RWPE2 (cell line): Measurements from ENCODE around the gene SDCCAG8.

Source experiments
- ATAC-seq: fragments of 200-7000 bp; cut with Tn5 transposase; 3 replicates; pipeline ENCODE4 v1.9.1; 2021; ENCODE audit warnings: low read depth
- DNase-seq: peaks from one replicate; pipeline ENCODE4 v3.0.0-alpha.2; 2020; ENCODE audit warnings: low spot score
- H3K27ac ChIP-seq: fragments of 450-650 bp; 2 replicates; pipeline ENCODE4 v1.5.1; 2017; ENCODE audit warnings: mild to moderate bottlenecking; ENCODE audit not compliant: poor library complexity, severe bottlenecking
- H3K27me3 ChIP-seq: fragments of 250-450 bp; sonication (Bioruptor Pico); 2 replicates; pipeline ENCODE4 v1.5.1; 2021; ENCODE audit warnings: mild to moderate bottlenecking, moderate library complexity; ENCODE audit not compliant: insufficient read depth, poor library complexity, severe bottlenecking
- H3K36me3 ChIP-seq: fragments of 250-450 bp; sonication (Bioruptor Pico); 2 replicates; pipeline ENCODE4 v1.5.1; 2020; ENCODE audit warnings: low read depth, mild to moderate bottlenecking, moderate library complexity
- H3K4me1 ChIP-seq: fragments of 250-450 bp; sonication (Bioruptor Pico); 2 replicates; pipeline ENCODE4 v1.5.1; 2021; ENCODE audit warnings: mild to moderate bottlenecking, moderate library complexity; ENCODE audit not compliant: insufficient read depth, poor library complexity, severe bottlenecking
- H3K4me3 ChIP-seq: fragments of 250-450 bp; sonication (Bioruptor Pico); 2 replicates; pipeline ENCODE4 v1.5.1; 2021; ENCODE audit warnings: mild to moderate bottlenecking, moderate library complexity; ENCODE audit not compliant: severe bottlenecking
- H3K9me3 ChIP-seq: fragments of 250-450 bp; sonication (Bioruptor Pico); 2 replicates; pipeline ENCODE4 v1.5.1; 2021; ENCODE audit warnings: mild to moderate bottlenecking, moderate library complexity; ENCODE audit not compliant: severe bottlenecking
- CTCF ChIP-seq: fragments of 450-650 bp; IDR thresholded peaks from one replicate; pipeline ENCODE4 v1.5.1; 2017; ENCODE audit warnings: mild to moderate bottlenecking, moderate library complexity; ENCODE audit not compliant: poor library complexity, severe bottlenecking

The SDCCAG8 gene

GRCh38 chr1:243217349-243217748, 38.5 kb upstream of the SDCCAG8 start:
- H3K9me3 ChIP-seq, result no peaks in the 10 kb centered on the region
- ATAC-seq, result no peak

GRCh38 chr1:243218059-243218458, 37.8 kb upstream of the SDCCAG8 start:
- TF ChIP-seq CTCF, result no peak
- DNase-seq (no peak), ATAC-seq (no peak)
- Histone ChIP-seq H3K4me3 (no peak overlapping the region), H3K27ac (no peak overlapping the region), H3K27me3 (no peaks in the 10 kb centered on the region), H3K4me1 (peaks cover 8% of the 10 kb centered on the region), H3K9me3 (no peaks in the 10 kb centered on the region), H3K36me3 (peaks cover 44% of the 10 kb centered on the region)

More at GRCh38 chr1:243217349-243217748, 38.5 kb upstream of the SDCCAG8 start:
- Histone ChIP-seq H3K4me3 (no peak overlapping the region), H3K36me3 (peaks cover 39% of the 10 kb centered on the region), H3K27me3 (no peaks in the 10 kb centered on the region), H3K27ac (no peak overlapping the region), H3K4me1 (peaks cover 13% of the 10 kb centered on the region)
- TF ChIP-seq CTCF, result no peak
- DNase-seq, result no peak

GRCh38 chr1:243227622-243228021, 28.2 kb upstream of the SDCCAG8 start:
- Histone ChIP-seq H3K27me3 (no peaks in the 10 kb centered on the region), H3K4me1 (no peaks in the 10 kb centered on the region), H3K36me3 (peaks cover 33% of the 10 kb centered on the region), H3K4me3 (no peak overlapping the region), H3K9me3 (peaks cover 5% of the 10 kb centered on the region), H3K27ac (no peak overlapping the region)
- DNase-seq (no peak), ATAC-seq (no peak)
- TF ChIP-seq CTCF, result no peak

DNA sequence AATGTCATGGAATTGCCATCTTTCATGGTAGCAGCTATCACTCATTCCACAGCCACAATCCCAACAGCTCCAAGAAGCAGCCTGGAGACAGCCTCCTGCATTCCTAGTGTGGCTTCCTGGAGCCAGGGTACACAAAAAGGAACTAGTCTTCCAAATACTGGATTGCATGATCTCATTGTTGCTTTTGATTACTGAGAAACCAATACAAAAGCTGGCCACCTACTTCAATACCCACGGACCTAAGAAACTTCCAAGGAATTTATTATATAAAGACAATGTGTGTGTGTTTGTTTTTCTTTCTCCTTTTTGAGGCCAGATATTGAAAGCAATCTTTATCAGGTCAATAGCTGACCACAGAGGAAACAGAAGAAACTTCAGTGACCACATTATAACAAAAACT, 26.3 kb upstream of the SDCCAG8 start:
- Histone ChIP-seq H3K9me3 (peaks cover 5% of the 10 kb centered on the region), H3K27me3 (no peaks in the 10 kb centered on the region), H3K36me3 (peaks cover 24% of the 10 kb centered on the region; the same call in 1 of the 2 replicates), H3K4me3 (no peak overlapping the region), H3K4me1 (no peaks in the 10 kb centered on the region), H3K27ac (no peak overlapping the region)
- no peak for TF ChIP-seq CTCF
- DNase-seq (no peak), ATAC-seq (no peak)

DNA sequence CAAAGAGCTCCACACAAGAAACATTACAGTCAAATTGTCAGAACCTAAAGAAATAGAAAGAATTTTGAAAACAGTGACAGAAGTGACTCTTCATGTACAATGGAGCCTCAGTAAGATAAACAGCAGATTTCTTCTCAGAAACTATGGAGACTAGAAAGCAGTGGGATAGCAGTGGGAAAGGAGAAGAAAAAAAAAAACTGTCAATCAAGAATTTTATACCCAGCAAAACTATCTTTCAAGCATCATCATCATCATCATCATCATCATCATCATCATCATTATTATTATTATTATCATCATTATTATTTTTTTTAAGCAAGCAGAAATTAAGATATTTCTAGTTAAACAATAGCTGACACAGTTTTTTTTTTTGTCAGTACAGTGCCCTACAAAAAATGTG, 24.9 kb upstream of the SDCCAG8 start:
- no peaks in the 10 kb centered on the region for H3K4me1 ChIP-seq
- DNase-seq (no peak), ATAC-seq (no peak)
- no peak for TF ChIP-seq CTCF
- H3K36me3 ChIP-seq, result peaks cover 19% of the 10 kb centered on the region; the same call in 1 of the 2 replicates
- H3K4me3 ChIP-seq, result no peak overlapping the region
- no peaks in the 10 kb centered on the region for H3K27me3 ChIP-seq
- H3K9me3 ChIP-seq, result peaks cover 5% of the 10 kb centered on the region
- no peak overlapping the region for H3K27ac ChIP-seq
